Medulla oblongata (tissue), 1 donor: ENCODE measurements around the gene EEFSEC.
"Not testable (repeated sequence)": the region's sequence is repeated elsewhere in the genome, so short reads cannot be mapped to it uniquely, and the experiment has no call there.

Source experiments
- DNase-seq: peaks from one replicate; pipeline ENCODE4 v3.0.0-alpha.2; 2015; ENCODE audit errors: extremely low spot score

Gene EEFSEC

DNA sequence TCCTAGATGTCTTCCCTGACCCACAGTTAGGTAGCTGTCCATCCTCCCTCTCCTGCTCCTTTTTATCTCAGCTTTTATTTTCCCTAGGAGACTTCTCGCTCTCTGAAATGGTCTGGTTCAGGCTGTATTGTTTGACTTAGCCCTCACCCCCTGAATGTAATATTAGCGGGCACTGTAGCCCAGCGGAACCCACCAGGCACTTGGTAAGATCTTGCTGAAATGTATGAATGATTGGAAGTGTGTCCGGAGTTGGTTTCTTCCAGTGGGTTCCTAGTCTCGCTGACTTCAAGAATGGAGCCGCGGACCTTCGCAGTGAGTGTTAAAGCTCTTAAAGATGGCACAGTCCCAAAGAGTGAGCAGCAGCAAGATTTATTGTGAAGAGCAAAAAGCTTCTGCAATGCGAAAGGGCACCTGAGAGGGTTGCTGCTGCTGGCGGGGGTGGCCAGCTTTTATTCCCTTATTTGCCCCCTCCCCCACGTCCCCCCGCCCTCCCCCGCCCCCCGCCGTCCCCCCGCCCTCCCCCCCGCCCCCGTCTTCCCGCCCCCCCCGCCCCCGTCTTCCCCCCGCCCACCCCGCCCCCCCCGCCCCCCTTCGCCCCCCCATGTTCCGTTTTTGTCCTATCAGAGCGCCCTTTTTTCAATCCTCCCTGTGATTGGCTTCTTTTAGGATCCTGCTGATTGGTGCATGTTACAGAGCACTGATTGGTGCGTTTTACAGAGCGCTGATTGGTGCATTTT lies 694 bp upstream of the EEFSEC start:
- no peak for DNase-seq

- DNase-seq = not testable (repeated sequence)
Observed at GRCh38 chr3:128154354-128154753, 1.1 kb downstream of the EEFSEC start.

DNA sequence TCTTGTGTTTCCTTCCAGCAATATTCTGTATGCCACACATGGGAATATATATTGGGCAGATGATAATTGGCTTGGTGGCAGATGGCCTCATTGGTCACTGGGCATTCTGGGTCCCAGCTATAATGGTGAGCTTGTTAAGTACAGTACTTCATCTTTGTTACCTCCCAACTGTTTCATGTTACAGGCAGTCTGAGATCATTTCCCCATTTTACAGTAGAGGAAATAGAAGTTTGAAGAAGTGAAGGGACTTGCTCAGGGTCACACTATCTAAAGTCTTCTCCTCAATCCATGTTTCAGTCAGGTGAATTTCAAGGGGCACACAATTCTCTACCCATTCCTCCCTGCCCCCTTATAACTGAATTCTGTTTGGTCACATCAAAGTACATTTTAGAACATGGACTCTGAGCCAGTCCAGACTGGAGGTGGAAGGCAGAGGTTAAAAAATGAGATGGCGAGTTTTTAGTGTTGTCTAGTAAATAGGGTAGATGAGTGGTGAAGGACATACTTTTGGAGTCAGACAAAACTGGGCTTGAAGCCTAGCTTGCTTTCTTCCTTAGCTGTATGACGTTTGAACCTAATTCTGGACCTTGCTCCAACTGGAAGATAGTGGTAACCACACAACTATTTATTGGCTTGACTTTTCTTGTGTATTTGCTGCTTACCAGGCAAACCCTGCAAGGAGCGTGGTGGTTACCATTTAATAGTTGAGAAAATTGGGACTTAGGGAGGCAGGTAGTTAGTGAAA lies 2.5 kb downstream of the EEFSEC start:
- DNase-seq = no peak

GRCh38 chr3:128160661-128161060 lies 7.4 kb downstream of the EEFSEC start:
- no peak for DNase-seq

DNA sequence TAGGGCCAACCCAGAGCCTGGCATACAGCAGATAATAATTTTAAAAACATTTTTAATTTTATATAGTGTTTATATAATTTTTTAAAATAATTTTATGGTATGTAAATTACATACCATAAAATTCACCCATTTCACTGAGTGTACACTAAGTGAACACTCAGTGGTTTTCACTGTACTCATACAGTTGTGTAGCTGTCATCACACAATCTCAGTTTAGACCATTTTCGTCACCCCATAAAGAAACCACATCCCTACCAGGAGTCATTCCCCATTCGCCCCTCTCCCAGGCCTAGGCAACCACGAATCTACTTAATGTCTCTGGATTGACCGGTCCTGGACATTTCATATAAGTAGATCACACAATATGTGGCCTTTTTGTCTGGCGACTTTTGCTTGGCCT lies 10.2 kb downstream of the EEFSEC start:
- no peak for DNase-seq

DNA sequence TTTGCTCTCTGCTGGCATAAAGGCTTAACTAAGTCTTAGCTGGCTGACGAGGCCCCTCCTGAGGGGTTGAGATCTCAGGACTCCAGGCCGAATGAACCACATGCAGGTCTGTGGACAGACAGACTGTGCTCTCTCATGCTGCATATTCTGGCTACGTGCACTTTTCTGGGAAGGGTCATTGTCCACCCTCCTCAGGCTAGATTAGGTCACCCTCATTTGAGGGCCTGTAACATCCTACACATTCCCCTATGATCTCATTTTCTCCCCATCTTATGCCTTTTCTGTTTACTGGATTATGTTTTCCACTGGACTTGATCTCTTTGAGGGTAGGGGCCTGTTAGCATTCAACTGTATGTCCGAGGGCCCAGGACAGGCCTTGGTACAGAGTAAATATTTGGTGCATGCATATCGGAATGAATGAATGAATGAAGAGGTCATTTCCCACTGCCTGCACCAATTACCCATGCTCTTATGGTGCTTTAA lies 13.7 kb downstream of the EEFSEC start:
- no peak for DNase-seq

DNA sequence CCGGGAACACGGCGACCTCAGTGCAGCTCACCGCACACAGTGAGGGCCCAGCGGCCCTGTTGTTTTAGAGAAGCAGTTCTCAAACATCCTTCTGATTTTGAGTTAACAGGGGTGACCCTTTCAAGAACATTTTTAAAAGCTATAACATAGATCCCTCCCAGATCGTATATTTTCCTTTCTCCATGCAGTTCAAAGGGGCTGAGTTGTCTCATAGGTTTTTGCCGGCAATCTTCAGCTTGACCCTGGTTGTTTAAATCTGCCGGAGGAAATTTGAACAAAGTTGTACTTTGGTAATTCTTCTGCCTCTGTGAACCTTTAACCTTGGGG lies 14.3 kb downstream of the EEFSEC start:
- no peak for DNase-seq

DNA sequence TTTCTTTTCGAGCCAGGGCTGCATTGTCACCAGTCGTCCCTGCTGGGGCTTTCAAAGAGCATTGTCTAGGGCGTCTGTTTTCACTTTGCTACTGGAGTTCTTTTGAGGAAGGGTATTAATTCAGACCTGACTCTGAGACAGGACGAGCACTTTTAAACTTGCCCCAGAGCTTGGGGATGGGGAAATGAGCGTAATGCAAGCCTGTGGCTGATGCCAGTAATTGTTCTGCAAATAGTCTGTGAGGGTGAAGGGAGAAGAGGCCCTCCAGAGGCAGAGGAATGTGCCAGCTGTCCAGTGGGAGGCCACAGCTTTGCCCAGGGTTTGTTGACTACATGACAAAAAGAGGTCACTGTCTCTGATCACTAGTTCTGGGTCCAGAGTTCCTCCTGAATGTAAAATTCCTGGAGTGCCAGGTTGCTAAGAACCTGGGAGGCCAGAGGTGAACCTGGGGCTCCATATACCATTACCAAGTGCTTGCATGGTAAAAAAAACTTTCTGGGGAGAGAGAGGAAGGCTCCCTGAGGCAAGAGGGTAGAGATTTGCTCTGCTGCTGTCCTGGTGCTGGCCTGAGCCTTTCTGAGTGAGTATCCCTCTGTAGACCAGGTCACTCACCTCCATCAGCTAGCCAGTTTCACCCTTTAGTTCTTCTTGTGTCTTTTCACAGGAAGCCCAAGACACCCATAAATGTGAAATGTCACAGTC lies 14.8 kb downstream of the EEFSEC start:
- no peak for DNase-seq

DNA sequence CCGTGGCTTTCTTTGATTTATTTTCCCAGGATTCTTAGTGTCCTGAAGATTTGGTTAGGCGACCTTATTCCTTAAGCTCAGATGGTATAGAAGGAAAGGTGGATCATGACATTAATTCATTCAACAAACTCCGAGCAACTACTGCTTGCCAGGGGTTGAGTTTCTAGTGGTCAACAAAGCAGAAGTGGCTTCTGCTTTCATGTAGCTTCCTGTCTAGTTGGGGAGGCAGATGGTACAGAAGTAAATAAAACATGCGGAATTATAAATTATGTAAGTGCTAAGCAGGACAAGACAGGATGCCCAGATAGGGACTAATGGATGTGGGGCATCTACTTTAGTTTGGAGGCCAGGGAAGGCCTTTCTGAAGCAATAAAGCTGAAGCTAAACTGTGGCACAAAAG lies 15.6 kb downstream of the EEFSEC start:
- no peak for DNase-seq

DNA sequence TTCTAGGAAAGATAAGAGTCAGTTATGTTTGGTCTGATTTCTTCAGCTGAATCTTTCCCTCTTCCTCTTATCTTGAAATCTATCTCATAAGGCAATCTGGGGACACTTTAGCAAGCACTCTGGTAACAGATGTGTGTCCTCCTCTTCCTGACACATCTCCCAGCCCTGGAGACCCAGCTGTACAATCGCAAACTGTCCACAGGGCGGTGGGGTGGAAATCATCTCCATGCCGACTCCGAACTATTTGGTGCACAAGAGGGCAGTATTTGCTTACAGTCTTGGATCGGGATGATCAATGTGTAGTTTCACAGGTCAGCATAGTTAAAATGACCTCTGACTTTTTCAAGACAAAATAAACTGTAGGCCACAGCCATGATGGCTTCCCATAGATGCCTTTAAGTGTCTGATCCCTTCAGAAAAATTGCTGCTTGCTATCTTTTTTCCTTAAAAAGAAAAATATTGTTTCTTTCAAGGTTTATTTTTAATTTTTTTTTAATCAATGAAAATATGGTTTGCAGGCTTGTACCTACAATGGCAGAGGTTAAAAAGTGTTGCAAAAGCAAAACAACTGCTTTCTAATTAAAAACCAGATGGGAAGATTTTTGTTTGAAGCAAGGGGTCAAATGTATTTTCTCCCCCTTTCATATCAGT lies 17.7 kb downstream of the EEFSEC start:
- peak; percentile 92 for DNase-seq

- DNase-seq = no peak
Observed at GRCh38 chr3:128173200-128173599, 19.9 kb downstream of the EEFSEC start.

- DNase-seq = no peak
Observed at GRCh38 chr3:128173849-128174248, 20.6 kb downstream of the EEFSEC start.

DNA sequence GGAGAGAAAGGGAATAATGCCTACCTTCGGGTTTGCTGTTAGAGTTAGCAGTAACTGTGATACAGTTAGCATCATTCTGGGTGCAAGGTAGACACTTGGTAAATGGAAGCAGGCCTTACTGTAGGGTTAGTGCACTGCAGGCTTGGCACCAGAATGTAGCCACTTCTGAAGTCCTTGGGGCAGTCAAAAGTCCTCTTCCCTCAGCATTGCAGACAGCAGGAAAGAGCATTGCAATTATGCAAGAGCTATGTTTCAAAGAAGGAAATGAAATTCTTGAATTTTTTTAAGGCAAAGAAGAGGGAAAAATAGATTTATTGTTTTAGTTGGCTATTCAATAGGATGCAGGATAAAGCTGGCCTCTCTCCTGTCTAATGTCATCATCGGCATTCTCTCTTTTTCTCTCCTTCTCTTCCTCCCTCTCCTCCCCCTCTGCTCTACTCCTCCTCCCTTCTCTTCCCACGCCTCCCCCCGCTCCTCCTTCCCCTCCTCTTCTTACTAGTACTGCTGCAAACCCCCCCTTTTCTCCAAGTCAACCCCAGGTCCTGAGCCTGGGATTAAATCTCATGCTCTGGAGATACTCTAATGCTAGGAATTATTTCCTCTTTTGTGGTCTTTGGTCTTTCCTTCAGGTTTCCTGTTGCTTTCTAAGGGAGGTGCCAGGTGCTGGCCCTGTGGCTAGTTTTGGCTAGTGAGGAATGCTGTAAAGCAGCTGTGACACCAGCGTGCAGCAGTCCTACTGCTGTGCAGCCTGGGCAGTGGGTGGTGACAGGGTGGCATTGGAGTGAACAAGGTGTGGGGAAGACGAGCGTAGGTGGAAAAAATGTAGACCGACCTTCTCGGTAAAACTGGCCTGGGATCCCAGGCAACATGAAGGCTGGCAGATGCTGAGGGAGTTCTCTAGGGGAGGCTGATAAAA lies 21.7 kb downstream of the EEFSEC start:
- no peak for DNase-seq

GRCh38 chr3:128175768-128176167 lies 22.5 kb downstream of the EEFSEC start:
- DNase-seq = no peak

GRCh38 chr3:128176276-128176833 lies 23.1 kb downstream of the EEFSEC start:
- DNase-seq = no peak

DNA sequence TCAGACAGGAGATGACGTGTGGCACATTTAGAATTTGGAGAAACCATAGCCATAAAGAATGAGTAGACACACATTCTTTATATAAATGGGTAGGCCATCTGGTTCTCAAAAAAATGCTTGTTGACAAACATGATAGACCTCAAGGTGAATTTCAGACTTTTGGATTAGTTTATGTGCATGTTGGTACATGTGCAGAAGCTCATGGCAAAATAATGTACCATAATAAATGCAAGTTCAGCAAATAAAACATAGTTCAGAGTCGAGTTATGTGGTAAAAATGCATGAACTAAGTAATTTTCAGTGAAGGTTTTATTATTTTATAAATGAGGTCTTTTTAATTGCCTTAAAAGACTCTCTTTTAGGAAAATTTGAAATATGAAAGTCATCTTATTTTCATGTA lies 24.6 kb downstream of the EEFSEC start:
- no peak for DNase-seq

DNA sequence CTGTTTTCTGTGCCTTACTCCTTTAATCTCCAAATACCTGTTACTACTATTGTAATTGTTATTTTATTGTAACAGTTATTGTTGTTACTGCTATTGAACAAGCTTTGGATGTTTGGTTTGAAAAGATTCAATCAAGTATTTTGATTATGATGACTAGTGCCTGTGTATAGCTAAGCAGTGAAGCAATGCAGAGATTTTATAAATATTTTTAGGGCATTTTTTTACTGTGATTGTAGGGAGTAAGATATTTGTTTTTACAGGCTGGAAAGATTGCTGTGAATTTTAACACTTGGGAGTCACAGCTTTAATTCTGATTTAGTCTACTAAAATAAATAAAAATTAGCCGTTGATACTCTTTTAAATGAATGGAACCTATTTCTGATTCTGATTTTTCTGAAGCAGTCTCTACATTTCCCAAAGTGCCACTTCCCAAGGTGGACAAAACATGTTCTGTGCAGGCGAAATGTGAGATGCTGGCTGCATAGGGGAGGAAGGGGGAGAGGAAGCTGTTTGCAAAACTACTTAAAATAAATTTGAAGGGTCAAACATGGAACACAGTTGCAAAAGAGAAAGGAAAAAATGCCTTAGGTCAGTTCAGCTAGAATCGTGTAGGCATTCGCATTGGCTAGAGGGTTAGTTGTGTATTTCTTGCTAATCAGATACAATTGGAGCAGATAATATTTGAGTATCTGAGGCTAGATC lies 25.7 kb downstream of the EEFSEC start:
- peak; percentile 25 for DNase-seq

- DNase-seq = no peak
Observed at GRCh38 chr3:128179484-128179819, 26.2 kb downstream of the EEFSEC start.

- no peak for DNase-seq
Observed at GRCh38 chr3:128180436-128180835, 27.2 kb downstream of the EEFSEC start.

- DNase-seq = no peak
Observed at GRCh38 chr3:128180913-128181312, 27.6 kb downstream of the EEFSEC start.
